Dedifferentiated amniotic fluid mesenchymal stem cell (primary cell): Measurements from ENCODE around the gene IL1B.
A peak's percentile ranks its signal among the peaks of the same experiment; 100 is the strongest.
"Not testable (repeated sequence)": the region's sequence is repeated elsewhere in the genome, so short reads cannot be mapped to it uniquely, and the experiment has no call there.

Source experiments
- DNase-seq: peaks from one replicate; pipeline ENCODE4 v3.0.0-alpha.2; 2016; ENCODE audit errors: extremely low spot score

Gene IL1B

DNA sequence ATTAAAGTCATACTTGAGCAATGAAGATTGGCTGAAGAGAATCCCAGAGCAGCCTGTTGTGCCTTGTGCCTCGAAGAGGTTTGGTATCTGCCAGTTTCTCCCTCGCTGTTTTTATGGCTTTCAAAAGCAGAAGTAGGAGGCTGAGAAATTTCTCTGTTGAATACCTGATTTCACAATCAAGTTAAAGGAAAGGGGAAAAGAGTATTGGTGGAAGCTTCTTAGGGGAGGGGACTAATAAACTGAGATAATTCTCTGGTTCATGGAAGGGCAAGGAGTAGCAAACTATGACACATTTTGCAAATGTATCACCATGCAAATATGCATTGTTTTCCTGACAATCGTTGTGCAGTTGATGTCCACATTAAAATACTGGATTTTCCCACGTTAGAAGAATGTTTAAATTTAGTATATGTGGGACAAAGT, at the start of gene IL1B:
Gene IL1B (minus strand): TSS at position 85 of the 423 bp plus-strand sequence. CDS start 550 bp downstream, outside the sequence.
- DNase-seq = no peak

DNA sequence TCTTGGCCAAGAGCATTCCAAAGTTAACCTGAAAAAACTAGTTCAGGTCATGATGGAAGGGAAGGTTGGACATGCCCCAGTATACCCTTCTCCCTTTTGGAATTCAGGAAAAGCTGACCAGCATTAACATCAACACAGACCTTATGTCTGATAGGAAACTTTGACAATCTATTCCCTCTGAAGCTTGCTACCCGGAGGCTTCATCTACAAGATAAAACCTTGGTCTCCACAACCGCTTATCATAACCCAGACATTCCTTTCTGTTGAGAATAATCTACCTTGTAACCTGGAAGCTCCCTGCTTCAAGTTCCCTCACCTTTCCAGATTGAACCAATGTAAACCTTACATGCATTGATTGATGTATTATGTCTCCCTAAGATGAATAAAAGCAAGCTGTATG, 49.7 kb upstream of the IL1B start:
- no peak for DNase-seq

DNA sequence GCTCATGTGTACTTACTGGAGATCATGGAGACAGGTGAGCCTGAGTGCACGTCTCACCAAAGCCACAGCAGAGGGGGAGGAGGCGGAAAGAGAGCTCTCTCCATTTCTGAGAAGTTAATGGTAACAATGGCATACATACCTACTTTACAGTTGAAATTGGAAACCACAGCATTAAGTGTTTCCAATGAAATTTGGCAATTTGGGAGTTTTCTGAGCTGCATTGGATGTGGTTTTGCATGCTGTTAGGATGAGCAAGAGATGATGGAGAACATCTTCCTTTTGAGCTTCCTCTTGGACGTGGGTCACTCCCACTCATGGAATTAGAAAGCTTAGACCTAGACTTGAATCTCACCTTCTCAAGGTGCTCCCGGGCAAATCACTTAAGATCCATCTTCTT, 48.9 kb upstream of the IL1B start:
- DNase-seq = no peak

DNA sequence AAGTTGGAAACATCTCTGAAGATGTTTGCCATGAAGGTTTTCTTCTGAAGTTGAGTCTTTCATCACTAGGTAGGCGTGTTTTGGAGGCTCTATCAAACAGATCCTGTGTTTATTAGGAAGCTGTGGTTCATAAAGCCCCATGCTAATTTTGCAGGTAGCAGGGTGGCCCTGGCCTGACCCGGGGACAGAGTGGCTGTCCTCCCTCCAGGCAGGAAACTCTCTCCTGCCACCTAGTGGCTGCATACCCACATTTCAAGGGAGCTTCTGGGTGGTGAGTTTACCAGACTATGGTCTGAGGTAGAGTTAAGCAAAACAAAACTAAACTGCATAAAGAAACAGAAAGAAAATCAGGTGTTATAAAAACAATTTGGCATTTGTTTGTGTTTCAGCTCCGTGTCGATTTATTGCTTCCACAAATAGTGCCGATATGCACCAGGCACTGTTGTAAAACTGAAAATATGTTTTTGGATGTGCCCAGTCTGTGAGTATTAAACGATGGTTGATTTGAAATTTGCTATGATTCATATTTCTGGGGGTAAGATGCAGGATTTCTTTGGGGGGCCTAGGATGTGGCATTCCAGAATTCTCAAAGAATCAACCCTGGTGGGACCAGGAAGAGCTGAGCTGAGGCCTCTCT, 48.4 kb upstream of the IL1B start:
- DNase-seq = no peak

DNA sequence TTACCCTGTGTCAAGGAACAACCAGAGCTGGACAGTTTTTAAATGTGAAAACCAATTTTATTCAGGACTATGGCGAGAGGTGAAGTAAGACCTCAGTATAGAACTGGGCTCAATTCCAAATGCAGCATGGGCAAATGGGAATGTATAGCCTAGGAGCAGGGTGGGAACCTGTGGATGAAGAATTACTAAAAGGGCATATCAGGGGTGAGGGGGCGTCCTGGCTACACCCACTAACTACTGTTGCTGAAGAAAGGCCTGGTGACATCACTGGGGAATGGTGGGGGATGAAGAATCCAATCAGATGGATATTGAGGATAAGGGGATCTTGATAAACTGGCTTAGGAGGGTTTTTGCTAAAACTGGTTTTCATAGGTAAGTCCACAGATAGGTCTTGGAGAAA, 47.1 kb upstream of the IL1B start:
- no peak for DNase-seq

DNA sequence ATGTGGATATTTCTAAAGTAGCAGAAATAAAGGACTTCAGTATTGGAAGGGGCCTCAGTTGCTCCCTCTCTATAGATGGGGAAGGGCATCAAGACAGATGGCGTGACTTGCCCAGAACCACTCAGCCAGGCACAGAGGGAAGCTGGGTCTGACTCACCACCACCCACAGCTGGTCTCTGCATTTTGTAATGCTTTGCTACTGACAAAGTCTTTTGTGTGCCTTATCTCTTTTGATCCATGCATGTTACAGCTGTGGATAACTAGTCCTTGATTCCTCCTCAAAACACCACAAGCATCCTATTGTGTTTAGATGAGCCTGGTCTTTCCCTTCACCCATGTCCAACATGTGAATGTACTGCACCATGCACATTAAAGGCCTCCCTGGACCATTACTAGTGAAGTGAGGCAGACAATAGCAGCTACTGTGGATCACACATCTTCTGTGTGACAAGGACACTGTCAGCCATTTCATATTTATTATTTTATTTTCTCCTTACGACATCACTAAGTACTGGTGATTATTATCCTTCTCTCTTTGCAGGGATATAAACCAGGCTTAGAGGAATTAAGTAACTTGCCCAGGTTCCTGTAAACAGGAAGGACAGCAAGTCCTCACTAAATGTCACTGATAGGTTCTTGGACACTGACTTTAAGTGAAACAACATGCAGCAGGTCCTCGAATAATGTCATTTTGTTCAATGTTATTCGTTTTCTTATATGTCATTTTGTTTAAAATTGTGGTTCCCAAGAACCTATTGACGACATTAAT, 44.8 kb upstream of the IL1B start:
- peak; percentile 20 for DNase-seq

DNA sequence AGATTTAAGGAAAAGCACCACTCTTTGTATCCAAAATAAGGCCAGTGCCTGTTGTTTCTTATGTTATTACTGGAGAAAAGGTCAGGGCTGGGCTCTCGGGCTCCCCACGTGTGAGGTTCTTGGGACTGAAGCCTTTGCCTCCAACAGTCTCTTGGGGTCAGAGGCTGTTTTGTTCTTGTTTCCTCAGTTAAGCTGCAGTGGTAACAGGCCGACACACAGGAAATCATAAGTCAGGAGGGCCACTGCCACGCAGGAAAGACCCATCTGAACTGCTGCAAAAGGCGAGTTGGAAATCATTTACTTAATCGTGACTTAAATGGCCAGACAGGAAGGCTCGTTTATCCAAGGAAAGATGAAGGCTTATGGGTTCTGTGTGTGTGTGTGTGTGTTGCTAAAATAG, 44.1 kb upstream of the IL1B start:
- DNase-seq = no peak

DNA sequence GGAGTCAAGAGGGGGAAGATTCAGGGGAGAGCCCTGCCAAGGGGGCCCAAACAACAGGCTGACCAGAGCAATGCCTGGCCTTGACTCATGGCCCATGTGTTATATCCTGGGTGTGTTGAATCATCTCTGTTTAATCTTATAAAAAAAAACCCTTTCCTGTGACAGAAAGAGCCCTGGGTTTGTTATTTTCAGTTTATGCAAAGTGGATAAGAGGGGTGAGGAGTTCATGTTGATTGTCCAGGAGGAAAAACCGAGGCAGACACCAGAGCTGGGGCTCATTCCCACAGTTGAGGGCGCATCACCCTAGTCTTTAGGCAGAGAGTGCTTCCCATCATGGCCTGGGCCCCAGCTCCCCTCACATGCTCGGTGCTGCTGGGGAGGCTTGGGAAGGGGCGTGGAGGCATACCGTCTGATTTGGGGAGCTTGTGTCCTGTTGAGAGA, 43.5 kb upstream of the IL1B start:
- DNase-seq = no peak

DNA sequence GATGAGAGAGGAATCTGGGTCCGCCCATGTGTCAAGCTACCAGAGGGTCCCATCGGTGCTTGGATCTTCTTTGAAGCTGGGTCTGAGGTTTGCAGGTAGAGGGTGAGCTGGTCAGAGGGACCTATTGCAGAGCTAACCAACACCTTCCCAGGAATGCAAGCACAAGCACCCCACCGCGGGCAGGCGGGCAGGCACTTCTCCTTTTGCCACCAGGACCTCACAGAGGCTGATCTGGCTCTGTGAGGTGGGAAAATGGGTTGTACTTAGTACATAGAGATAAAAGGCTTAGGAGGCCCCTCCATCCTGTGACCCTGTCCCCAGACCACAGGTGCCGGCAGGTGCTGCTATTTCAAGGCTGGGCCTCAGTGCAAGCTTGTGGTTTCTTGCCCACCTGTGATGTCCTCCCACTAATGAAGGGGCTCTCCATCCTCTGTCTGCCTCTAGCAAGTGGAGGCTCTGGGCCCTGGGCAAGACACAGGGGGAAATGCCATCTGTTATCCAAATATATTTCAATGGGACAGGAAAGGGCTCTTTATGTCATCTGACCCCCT, 43.0 kb upstream of the IL1B start:
- no peak for DNase-seq

DNA sequence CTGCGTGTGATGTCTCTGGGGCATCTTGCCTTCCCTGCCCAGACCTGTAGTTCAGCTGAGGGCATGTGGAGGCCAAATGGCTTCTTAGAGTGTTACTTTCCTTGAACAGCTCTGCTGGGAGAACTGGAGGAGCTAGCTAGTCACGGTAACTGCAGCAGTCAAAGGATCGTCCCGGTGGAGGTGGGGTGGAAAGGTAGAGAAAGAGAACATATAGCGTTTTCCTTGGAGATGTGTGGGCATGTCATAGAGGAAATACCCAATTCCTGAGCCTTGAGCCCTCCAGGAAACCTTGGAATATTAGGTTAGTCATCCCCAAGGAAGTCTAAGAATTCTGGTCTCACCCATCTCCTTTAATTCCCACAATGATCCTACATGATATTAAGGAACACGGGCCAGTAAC, 40.8 kb upstream of the IL1B start:
- DNase-seq = no peak

DNA sequence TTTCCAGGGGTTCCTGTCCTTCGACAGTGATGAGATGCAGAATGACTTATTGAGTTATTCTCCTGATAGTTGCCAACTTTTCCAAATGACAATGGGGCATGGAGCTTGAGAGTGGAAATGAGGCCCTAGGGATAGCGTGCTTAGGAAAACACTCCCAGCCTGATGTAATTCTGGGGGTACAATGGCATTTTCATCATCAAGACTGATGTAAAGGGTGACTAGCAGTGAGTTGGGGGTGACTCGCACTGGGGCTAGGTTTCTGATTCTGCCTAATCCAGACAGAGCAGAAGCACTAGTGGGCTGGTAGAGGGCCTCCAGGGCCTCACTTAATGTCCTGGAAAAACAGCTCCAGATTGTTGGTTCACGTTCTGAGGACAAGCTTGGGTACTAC, 40.4 kb upstream of the IL1B start:
- no peak for DNase-seq

DNA sequence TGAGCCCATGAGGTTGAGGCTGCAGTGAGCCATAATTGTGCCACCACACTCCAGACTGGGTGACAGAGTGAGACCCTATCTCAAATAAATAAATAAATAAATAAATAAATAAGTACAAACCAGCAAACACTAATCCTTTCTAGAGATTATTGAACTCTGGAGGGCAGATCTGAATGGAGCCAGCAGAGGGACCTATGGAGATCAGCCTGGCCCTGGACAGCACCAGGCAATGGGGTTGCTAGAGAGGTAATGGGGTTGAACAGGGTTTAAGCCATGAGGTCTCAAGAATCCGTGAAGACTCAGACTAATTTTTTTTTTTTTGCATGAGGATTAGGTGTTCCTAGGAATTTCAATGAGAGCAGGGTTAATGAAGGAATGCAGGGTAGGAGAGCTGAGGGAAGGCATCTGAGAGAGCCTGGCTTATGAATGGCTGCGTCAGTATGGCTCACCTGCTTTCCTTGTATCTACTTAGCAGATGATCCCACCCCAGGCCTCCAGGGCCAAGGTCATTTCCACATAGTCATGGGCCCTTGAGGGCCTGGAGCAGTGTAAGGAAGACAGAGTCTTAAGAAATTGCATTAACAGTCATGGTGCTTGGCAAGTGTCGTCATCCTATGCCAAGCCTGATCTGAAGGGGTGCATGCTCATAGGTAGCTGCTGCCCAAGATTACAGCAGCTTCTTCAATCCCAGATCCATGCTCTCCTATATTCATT, 39.8 kb upstream of the IL1B start:
- no peak for DNase-seq

DNA sequence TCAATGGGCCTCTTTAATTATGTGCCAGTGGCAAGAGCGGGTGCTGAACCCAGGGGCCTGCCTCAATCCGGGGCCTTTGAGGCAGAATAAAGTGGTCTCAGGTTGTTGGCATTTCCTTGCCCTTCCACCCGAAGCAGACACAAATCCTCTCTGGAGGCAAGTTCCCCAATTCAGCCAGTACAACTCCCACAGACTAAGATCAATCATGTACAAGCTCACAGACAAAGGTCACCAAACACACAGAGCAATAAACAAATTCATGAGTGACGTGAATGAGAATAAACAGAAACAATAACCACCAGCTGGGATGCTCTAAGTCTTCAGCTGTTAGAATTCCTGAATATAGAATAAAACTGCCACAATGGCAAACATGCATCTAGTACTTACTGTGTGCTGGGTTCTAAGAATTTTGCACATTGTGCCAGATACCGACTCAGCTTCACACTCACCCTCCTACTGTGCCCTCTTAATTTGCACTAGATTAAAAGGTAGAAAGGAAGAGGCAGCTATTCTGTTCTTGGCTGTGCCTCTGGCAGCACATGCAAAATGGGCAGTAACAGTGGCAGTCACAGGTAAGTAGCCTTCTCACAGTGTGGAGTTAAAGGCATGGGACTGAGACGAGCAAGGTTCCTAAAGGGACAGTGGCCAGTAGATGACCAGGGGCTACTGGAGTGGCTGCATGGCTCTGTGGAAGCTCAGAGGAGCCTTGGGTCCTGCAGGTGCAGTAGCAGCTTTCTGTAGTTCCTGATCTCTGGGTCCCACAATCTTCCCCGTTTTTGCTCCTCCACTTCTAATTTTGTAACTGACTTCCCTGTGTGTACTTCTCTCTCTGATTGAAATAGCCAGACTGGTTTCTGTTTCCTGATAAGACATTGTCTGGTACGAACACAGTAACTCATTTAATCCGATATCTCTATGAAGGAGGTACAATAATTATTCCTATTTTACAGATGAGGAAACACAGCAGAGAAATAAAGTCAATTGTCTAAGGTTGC, 34.6 kb upstream of the IL1B start:
- no peak for DNase-seq

DNA sequence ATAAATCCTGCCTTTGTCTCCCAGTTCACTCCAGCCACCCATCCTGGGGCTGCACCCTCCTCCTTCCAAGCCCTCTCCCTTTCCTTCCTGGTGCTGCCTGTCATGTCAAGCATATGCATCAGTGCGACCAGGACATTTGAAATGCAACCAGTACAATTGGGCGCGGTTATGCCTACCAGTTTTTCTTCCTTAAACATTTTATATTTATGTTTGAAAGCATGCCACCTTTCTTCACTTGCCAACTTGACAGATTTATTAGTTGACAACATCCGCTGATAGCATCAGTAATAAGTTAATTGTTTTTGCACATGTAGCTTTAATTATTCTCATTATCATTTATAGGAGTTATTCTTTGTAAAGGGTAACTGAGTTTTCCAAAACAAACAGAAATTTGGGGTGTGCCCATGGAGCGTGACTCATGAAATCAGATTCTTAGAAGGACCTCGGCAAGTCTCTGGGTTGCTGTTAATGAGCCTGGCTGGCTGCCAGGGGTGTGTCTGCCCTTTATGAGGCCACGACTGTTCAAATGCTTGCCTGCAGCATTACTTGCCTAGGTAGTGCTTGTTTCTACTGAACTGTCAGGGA, 32.8 kb upstream of the IL1B start:
- peak; percentile 57 for DNase-seq

DNA sequence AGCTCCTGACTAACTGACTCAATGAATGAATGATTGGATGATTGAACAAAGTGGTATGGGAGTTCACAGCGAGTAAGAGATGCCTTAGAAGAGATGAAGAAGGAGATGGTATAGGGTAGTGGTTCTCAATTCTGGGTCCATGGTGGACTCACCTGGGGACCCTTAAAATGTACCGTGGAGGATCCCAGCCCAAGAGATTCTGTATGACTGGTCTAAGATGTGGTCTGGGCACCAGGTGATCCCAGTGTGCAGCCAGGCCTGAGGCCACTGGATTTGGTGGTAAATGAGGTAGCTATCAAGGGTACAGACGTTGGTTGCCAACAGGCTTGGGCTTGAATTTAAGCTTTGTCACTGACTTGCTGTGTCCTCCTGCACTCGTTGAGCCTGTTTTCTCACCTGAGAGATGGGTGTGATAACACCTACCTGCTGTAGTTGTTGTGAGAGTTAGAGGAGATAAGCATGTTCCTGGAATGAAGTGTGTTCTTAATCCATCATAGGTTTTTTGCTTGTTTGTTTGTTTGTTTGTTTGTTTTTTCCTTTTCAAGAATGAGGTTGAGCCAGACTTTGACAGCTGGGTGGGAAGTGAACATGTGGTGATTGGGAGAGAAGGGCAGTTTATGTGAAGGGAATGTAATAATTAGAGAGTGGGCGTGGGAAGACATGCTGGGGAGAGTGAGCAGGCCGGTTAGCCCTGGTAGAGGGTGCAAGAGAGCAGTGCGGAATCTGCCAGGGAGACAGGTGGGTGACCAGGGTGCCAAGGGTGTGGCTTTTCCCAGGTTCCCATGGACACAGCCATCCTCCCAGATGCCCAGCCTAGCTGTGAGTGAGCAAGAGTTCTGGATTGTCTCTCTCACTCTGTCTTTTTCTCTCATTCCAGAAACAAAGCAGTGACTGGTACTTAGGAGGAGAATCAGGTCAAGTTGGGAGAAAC, 31.4 kb upstream of the IL1B start:
- DNase-seq = no peak

DNA sequence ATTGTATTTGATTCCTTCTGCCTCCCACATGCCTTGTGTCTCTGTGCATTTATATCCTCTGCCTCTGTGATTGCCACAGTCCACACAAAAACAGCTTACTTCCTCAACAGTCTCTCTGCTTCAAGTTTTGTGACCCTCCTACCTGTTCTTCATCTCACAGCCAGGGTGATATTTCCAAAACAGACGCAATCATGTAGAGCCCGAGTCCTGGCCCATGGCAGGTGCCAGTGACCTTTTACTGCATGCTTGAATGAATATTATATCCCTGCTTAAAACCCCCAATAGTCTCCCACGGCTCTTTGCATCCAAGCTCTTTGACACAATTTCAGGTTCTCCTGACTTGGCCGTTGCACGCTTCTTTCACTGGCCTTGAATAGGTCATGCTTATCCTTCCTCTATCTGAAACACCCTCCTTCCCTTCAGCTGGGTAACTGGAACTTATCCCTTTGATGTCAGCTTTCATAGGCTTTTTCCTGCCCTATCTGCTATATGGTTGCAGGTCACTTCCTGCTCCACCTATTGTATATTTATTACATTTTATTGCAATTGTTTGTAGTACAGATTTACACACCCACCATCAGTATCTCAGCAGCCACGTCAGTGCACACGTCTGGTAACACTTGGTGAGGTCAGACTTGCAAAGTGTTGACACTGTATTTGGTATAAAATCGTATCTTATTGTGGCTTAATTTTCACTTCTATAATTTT, 29.7 kb upstream of the IL1B start:
- DNase-seq = no peak

DNA sequence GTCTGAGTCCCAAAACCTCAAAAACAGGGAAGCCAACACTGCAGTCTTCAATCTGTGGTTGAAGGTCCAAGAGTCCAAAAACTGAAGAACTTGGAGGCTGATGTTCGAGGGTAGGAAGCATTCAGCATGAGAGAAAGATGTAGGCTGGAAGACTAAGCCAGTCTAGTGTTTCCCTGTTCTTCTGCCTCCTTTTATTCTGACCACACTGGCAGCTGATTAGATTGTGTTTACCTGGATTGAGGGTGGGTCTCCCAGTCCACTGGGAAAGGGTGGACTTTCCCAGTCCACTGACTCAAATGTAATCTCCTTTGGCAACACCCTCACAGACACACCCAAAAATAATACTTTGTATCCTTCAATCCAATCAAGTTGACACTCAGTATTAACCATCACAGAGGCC, 27.5 kb upstream of the IL1B start:
- no peak for DNase-seq

DNA sequence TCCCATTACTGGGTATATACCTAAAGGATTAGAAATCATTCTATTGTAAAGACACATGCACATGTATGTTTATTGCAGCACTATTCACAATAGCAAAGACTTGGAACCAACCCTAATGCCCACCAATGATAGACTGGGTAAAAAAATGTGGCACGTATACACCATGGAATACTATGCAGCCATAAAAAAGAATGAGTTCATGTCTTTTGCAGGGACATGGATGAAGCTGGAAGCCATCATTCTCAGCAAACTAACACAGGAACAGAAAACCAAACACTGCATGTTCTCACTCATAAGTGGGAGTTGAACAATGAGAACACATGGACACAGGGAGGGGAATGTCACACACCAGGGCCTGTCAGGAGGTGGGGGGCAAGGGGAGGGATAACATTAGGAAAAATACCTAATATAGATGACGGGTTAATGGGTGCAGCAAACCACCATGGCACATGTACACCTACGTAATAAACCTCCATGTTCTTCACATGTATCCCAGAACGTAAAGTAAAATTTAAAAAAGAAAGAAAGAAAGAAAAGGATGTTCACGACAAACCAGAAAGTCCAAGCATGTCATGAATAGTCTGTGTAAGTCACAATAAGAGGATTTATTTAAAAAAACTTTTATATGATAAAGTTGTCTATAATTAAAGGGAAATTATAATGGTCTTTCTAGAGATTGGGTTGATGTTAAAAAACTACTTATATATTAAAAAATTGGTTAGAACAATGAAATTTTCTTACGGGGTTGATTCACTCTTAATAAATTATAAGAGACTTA, 23.0 kb upstream of the IL1B start:
- not testable (repeated sequence) for DNase-seq
